Measurements from ENCODE around the gene ATP6AP1.

The ATP6AP1 gene

DNA sequence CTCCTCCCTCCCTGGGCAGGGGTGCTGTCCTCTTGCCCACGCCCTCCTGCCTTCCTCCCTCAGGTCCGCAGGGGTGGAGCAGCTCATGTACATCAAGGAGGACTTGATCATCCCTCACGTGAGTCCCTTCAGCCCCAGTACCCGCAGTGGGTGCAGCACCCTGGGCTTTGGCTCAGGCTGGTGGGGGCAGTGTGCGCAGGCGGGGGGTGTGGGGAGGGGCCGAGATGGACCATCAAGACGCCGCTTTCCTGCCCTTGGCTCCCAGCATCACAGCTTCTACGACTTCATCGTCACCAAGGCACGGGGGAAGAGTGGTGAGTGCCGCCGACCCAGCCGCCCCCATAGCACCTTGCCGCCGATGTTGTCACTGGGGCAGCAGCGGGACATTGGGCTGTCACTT lies 21.1 kb downstream of the ATP6AP1 start:
- DNase-seq (ENCODE audit: low read depth) = no peak

DNA sequence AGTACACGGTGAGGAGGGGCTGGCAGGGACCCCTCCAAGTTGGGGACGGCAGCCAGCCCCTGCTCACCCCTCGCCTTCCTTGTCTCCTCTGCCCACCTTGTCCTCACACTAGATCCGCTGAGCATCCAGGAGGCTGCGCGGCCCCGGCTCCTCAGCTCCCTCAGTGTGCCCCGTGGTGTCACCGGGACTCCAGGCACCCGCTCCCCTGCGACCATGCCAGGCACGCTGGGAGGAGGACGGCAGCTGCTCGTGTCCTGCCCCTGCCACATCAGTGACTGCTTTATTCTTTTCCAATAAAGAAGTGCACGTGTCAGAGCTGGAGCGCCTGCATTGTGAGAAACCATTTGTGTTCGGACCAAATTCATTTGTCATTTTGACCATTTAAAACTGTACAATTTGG lies 21.8 kb downstream of the ATP6AP1 start:
- DNase-seq (ENCODE audit: low read depth) = no peak

DNA sequence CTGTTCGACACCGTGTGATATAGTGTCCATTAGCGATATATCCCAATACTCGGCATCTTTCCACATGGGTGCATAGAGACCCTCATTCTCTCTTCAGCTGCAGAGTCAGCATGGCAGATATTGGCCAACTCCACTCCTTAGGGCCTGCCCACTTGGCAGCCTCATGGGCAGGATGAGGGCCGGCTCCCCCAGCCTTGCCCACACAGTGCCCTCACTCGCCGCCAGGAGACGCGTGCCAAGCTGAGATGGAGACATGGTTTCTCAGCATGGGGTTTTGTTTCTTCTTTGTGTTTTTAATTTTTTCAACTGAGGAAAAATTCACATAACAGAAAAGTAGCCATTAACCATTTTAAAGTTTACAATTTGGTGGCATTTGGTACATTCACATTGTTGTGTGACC lies 24.3 kb downstream of the ATP6AP1 start:
- DNase-seq (ENCODE audit: low read depth) = no peak

DNA sequence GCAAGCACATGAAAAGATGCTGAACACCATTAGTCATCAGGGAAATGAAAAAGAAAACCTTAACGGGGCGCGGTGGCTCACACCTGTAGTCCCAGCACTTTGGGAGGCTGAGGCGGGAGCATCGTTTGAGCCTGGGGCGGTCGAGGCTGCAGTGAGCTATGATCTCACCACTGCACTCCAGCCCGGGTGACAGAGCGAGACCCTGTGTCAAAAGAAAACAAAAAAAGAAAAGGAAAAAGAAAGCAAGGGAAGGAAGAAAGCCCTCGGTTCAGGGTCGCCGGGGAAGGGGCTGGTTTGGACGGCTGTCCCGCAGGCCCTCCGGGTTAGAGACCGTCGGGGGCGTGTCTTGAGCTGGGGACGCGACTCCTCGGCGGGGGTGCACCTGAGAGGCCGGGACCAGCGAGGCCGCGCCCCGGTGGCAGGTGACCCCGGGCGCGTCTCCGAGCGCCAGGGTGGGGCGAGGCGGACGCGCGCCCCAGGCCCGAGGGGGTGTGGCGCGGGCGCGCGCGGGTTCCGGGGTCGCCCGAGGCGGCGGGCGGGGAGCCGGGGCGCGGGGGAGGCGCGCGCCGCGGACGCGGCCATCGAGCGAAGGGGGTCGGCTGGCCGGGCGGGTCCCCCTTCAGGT lies 29.1 kb downstream of the ATP6AP1 start:
- DNase-seq (ENCODE audit: low read depth) = peak; percentile 51

DNA sequence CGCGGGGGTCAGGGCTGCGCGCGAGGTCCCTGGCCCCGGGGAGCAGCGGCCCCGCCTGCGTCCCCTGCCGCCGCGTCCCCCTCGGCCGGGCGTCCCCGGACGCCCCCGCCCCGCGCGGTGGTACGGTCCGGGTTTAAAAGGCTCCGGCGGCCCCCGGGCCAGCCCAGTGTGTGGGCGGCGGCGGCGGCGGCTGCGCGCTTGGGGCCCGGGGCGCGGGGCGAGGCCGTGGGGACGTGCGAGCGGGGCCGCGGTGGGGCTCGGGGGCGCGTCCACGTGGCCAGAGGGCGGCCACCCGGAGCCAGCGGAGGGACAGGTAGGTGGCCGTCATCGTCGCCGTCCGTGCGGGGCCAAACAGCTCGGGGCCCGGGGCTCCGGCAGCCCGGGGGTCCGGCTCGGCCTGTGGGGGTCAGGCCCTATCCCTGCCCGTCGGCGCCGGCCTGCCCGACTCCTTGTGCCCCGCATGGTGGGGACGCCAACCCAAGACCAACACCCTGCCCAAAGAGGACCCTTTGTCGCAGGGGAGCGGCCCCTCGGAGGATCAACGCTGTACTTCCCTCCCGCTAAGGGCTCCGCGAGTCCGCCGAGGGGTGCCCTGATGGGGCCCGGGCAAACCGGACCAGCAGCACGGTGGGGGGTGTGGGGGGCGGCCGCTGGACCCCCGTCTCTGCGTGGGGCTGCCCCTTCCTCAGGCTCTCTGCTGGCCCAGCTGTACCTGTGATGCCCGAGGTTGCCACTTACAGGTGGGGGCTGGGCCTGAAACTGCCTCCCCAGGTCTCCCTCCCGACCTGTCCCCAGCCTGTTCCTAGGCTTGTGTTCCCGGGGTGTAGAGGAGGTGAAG lies 29.9 kb downstream of the ATP6AP1 start, which contains the start of gene PLXNA3:
PLXNA3 (plus strand) TSS at position 166 of the 838 bp plus-strand sequence. CDS start 1,903 bp downstream, outside the sequence.
- peak; percentile 50 for DNase-seq (ENCODE audit: low read depth)

DNA sequence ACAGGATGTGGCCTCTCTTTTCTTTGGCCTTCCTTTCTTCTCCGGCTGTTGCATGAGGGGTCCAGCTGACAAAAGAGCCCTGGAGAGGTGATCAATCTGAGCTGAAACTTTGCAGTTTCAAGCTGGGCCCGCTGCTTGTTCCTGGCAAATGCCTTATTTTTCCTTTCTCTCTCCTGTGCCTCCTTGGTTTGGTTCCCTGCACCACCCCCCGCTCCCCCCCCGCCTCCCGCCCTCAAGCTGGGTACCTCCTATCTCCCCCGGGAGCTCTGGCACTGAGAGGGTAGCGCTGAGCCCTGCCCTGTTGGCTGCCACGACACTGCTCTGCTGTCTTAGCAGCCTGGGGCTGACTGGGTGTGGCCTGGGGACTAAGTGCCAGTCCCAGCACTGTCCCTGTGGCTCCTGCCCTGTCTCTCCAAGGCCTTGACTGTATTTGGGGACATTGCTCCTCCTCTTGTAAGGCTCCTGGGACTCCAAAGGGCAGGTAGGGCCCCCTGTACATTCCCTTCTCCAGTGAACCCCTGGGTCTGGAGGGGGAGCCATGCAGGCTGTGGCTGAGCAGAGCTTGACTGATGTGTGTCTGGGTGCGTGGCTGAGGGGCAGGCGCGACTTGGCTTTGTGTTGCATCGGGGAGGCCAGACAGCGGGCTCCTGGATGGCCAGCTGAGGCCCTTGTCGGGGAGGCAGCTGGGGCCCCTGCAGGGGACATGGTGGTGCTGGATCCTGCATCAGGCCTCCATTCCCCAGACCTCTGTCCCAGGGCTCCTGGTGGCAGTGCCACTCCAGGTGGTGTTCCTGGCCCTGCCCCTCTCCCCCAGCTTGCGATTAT lies 30.7 kb downstream of the ATP6AP1 start:
- DNase-seq (ENCODE audit: low read depth) = no peak

DNA sequence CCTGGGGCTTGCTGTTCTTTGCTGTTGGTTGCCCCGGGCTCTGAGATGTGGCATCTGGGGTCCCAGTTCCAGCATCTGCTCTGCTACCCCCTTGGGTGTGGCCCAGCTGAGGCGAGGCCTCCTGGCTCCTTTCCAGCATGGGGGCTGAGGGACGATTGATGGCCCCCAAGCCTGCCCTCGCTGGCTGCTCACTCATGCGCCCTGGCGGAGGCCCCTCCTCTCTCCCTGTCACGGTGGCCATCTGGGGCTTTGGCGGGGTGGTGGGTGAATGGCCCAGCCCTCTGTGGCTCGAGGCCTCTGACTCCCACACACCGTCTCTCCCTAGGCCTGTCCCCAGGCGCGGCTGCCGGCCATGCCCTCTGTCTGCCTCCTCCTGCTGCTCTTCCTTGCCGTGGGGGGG lies 31.4 kb downstream of the ATP6AP1 start:
- no peak for DNase-seq (ENCODE audit: low read depth)

DNA sequence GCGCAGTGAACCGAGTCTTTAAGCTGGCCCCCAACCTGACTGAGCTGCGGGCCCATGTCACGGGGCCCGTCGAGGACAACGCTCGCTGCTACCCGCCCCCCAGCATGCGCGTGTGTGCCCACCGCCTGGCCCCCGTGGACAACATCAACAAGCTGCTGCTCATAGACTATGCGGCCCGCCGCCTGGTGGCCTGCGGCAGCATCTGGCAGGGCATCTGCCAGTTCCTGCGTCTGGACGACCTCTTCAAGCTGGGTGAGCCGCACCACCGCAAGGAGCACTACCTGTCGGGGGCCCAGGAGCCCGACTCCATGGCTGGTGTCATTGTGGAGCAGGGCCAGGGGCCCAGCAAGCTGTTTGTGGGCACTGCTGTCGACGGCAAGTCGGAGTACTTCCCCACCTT lies 31.8 kb downstream of the ATP6AP1 start:
- DNase-seq (ENCODE audit: low read depth) = no peak

DNA sequence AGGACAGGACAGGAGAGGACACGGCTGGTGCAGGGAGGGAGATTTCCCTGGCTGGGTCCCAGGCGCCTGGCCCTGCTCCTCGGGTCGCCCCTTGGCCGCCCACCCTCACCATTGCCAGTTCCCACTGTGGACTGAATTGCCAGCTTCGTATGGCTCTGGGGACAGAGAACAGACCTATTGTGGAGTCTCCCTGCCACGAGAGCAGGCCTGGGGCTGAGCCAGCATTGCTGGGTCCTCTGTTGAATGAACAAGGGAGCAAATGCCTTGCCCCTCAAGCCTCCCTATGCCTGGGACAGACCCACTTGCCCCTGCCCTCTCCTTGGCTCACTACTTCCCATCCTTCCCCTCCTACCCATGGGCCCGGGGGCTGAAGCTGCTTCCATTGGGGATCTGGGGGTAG lies 33.9 kb downstream of the ATP6AP1 start:
- no peak for DNase-seq (ENCODE audit: low read depth)

DNA sequence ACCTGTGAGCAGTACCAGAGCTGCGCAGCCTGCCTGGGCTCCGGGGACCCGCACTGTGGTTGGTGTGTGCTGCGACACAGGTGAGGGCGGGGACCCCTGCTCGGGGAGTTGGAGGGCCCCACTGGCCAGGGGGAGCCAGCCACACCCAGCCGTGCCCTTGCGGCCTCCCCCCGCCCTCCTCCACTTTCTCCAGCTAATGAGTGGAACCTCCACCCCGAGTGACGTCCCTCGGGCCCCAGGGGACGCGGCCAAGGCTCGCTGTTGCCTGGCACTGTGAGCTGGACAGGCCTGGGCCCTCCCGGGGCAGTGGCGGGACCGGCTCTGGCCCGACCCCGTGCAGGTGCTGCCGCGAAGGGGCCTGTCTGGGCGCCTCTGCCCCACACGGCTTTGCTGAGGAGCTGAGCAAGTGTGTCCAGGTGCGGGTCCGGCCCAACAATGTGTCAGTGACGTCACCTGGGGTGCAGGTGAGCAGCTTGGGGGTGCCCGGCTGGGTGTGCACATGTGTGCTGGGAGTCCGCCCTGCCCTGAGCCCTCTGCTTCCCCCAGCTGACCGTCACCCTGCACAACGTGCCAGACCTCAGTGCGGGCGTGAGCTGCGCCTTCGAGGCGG lies 35.2 kb downstream of the ATP6AP1 start:
- DNase-seq (ENCODE audit: low read depth) = no peak

DNA sequence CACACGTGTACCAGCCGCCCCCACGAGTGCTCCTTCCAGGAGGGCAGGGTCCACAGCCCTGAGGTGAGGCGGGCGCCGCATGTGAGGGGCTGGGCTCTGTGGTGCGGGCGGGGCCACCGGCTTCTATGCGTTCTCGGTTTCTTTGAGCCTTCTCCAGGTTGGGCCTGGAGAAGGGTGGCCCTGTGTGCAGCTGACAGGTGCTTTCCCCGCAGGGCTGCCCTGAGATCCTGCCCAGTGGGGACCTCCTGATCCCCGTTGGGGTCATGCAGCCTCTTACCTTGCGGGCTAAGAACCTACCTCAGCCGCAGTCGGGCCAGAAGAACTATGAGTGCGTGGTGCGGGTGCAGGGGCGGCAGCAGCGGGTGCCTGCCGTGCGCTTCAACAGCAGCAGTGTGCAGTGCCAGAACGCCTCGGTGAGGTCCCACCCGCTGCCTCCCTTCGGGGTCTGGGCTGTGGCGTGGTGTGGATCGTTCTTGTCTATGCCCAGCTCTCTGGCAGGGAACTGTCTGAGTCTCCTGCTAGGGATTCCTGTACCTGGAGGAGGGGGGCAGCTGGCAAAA lies 36.4 kb downstream of the ATP6AP1 start:
- no peak for DNase-seq (ENCODE audit: low read depth)

DNA sequence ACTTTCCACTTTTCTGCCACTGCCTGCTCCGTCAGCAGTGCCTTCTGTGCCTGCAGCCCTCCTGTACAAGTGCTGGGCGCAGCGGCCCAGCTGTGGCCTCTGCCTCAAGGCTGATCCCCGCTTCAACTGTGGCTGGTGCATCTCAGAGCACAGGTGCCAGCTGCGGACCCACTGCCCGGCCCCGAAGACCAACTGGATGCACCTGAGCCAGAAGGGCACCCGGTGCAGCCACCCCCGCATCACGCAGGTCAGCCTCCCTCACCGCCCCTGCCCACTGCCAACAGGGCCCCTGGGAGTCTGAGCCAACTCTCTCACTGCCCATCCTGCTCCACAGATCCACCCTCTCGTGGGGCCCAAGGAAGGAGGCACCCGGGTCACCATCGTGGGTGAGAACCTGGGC lies 37.1 kb downstream of the ATP6AP1 start:
- no peak for DNase-seq (ENCODE audit: low read depth)

DNA sequence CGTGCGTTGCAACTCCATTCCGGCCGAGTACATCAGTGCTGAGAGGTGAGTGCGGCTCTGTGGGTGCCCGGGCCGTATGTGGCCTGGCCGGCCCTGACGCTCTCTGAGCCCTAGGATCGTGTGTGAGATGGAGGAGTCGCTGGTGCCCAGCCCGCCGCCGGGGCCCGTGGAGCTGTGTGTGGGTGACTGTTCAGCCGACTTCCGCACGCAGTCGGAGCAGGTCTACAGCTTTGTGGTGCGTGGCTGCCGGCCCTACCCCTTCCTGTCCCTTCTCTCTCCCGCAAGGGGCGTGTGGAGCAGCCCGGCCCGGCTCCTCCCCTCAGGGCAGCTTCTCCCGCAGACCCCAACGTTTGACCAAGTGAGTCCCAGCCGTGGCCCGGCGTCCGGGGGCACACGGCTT lies 37.6 kb downstream of the ATP6AP1 start:
- no peak for DNase-seq (ENCODE audit: low read depth)

DNA sequence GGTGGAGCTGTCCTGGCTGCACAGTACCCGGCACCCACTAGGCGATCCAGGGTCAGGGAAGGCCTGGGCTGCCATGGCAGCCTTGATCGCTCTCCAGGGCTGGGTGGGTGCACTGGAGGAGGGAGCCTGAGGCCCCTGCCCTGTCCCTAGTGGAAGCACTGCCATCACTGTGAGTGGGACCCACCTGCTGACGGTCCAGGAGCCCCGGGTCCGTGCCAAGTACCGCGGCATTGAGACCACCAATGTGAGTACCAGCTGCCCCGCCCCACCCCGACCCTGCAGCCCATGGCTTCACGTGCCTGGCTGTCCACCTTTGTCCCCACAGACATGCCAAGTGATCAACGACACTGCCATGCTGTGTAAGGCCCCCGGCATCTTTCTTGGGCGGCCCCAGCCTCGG lies 38.4 kb downstream of the ATP6AP1 start:
- DNase-seq (ENCODE audit: low read depth) = no peak

DNA sequence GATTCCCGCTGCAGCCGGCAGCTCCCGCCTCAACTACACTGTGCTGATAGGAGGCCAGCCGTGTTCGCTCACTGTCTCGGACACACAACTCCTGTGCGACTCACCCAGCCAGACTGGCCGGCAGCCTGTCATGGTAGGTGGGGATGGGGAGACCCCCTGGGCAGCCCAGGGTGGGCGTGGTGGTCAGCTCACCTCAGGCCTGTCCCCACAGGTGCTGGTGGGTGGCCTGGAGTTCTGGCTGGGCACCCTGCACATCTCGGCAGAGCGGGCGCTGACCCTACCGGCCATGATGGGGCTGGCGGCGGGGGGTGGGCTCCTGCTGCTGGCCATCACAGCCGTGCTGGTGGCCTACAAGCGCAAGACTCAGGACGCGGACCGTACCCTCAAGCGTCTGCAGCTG lies 39.1 kb downstream of the ATP6AP1 start:
- no peak for DNase-seq (ENCODE audit: low read depth)

DNA sequence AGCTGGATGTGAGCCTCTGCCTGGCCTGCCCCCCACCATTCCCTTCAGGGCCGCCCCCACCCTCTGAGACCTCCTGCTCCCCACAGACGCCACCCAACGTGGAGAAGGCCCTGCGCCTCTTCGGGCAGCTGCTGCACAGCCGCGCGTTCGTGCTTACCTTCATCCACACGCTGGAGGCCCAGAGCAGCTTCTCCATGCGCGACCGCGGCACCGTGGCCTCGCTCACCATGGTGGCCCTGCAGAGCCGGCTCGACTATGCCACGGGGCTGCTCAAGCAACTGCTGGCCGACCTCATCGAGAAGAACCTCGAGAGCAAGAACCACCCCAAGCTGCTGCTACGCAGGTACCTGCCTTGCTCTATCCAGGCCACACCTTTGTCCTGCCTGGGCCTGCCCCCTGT lies 39.7 kb downstream of the ATP6AP1 start:
- DNase-seq (ENCODE audit: low read depth) = no peak

DNA sequence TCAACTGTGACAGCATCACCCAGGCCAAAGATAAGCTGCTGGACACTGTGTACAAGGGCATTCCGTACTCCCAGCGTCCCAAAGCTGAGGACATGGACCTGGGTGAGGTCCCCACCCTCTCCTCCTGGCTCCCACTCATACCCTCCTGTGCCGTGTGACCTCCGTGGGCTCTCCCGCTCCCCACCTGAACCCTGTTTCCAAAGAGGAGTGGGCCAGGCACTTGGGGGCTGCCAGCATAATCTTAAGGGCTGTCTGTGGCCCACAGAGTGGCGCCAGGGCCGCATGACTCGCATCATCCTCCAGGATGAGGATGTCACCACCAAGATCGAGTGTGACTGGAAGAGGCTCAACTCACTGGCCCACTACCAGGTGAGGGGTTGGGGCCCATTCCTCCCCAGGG lies 40.6 kb downstream of the ATP6AP1 start:
- DNase-seq (ENCODE audit: low read depth) = no peak

DNA sequence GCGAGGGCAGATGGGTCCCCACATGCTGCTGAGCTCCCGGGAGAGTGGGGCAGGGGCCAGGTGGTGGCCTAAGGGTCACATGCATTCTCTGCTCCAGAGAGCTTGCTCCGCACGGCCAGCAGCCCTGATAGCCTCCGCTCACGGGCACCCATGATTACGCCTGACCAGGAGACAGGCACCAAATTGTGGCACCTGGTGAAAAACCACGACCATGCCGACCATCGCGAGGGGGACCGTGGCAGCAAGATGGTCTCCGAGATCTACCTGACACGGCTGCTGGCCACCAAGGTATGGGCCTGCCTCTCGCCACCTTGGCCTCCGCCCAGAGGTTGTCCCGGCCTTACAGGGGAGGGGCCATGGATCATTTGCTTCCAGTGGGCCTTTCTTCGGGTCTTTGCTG lies 41.4 kb downstream of the ATP6AP1 start:
- no peak for DNase-seq (ENCODE audit: low read depth)

DNA sequence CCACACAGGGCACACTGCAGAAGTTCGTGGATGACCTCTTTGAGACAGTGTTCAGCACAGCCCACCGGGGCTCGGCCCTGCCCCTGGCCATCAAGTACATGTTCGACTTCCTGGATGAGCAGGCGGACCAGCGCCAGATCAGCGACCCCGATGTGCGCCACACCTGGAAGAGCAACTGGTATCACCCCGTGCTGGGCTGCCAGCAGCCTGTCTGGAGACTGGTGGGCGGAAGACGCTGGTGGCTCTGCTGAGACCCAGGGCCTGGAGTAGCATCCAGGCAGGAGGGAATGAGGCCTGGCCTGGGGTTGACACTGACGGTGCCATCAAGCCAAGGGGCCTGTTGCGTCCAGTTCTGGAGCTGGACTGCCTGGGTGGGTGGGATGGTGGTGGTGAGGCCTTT lies 42.0 kb downstream of the ATP6AP1 start:
- DNase-seq (ENCODE audit: low read depth) = no peak

DNA sequence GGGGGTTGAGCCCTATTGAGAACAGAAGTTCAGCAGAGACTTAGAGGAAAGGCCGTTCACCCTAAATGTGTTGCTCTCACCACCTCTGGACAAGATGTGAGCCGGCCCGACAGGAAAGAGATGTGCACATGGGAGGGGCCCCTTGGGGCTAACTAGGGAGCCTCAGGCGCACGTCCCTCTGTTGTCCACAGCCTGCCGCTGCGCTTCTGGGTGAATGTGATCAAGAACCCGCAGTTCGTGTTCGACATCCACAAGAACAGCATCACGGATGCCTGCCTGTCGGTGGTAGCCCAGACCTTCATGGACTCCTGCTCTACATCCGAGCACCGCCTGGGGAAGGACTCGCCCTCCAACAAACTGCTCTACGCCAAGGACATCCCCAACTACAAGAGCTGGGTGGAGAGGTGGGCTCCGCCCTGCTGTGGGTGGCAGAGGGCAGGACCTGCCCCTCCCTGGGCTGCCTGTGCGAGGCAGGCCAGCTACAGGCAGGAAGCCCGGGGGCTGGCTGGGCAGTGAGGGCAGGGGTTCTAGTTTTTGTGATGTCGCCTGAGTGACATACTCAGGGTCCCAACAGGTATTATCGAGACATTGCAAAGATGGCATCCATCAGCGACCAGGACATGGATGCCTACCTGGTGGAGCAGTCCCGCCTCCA lies 42.6 kb downstream of the ATP6AP1 start:
- DNase-seq (ENCODE audit: low read depth) = no peak

DNA sequence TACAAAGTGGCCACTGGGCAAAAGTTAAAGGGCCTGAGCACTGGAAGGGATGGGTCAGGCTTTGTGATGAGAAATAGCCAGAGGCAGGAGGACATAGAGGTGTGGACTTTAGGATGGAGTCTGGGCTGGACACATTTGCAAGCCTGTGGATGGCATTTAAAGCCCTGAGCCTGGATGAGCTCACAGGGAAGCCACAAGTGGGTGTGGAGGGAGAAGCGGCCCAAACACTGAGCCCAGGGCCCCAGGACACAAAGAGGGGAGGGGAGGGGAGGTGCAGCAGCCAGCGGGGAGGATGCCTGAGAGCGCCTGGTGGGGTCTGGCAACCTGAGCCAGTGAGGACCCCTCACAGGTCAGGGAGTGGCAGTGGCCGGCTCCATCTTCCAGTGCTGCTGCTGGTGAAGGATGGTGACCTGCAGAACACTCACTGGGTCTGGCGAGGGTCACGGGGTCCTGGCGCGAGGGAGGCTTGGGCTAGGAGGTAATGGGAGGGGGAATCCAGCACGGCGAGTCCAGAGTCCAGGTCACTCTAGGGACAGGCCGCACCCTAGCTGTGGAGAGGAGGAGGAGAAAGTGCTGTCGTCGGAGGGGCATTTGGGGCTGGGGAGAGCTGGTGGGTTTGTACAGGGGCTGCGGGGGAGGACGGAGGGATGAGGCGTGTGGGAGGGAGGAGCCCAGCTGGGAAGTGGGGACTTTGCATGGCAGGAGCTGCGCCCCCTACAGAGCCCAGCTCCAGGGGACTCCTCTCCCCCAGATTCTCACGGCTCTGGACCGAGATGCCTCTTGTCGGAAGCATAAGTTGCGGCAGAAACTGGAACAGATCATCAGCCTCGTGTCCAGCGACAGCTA lies 43.6 kb downstream of the ATP6AP1 start:
- no peak for DNase-seq (ENCODE audit: low read depth)

Data from activated T-helper 1 cell treated with Interleukin-2 at 50 U/mL for 16 hours (primary cell).